COR-L47 (cell line): ENCODE results near the gene ANKRD23.

Experiments used
- DNase-seq: peaks from one replicate; lab custom pipeline; 2025; lab: John Stamatoyannopoulos, UW

The ANKRD23 gene

GRCh38 chr2:96877042-96877451, 33.2 kb upstream of the ANKRD23 start:
- no peak for DNase-seq

GRCh38 chr2:96876269-96877041, 32.6 kb upstream of the ANKRD23 start:
- no peak for DNase-seq

GRCh38 chr2:96875498-96876268, 31.9 kb upstream of the ANKRD23 start:
- DNase-seq, result no peak

- no peak for DNase-seq
Observed at GRCh38 chr2:96874198-96874831, 30.5 kb upstream of the ANKRD23 start.

GRCh38 chr2:96873651-96874096, 29.9 kb upstream of the ANKRD23 start:
- DNase-seq, result no peak

GRCh38 chr2:96872591-96873349, 28.9 kb upstream of the ANKRD23 start:
- DNase-seq, result no peak

- peak; percentile 58 for DNase-seq
Observed at GRCh38 chr2:96870626-96871255, 26.9 kb upstream of the ANKRD23 start.

- peak; percentile 49 for DNase-seq
Observed at GRCh38 chr2:96869822-96870625, 26.2 kb upstream of the ANKRD23 start, which contains the start of gene SEMA4C. SEMA4C (minus strand) TSS chr2:96870080; CDS start chr2:96867886, 2,194 bp downstream.

GRCh38 chr2:96869281-96869821, 25.5 kb upstream of the ANKRD23 start:
- DNase-seq, result peak; percentile 36

GRCh38 chr2:96868555-96869280, 24.9 kb upstream of the ANKRD23 start:
- peak; percentile 87 for DNase-seq

- no peak for DNase-seq
Observed at GRCh38 chr2:96867756-96868554, 24.1 kb upstream of the ANKRD23 start.

- no peak for DNase-seq
Observed at GRCh38 chr2:96866986-96867755, 23.4 kb upstream of the ANKRD23 start.

- no peak for DNase-seq
Observed at GRCh38 chr2:96866586-96866985, 22.8 kb upstream of the ANKRD23 start.

GRCh38 chr2:96866149-96866548, 22.3 kb upstream of the ANKRD23 start:
- no peak for DNase-seq

- DNase-seq, result no peak
Observed at GRCh38 chr2:96865654-96866053, 21.8 kb upstream of the ANKRD23 start.

- DNase-seq, result no peak
Observed at GRCh38 chr2:96864343-96865091, 20.7 kb upstream of the ANKRD23 start.
